DMS 273 (cell line): ENCODE results near the gene SLX4IP.

ENCODE experiments used
- DNase-seq: peaks from one replicate; lab custom pipeline; 2025; ENCODE audit not compliant: unreplicated experiment; lab: John Stamatoyannopoulos, UW

The SLX4IP gene

DNA sequence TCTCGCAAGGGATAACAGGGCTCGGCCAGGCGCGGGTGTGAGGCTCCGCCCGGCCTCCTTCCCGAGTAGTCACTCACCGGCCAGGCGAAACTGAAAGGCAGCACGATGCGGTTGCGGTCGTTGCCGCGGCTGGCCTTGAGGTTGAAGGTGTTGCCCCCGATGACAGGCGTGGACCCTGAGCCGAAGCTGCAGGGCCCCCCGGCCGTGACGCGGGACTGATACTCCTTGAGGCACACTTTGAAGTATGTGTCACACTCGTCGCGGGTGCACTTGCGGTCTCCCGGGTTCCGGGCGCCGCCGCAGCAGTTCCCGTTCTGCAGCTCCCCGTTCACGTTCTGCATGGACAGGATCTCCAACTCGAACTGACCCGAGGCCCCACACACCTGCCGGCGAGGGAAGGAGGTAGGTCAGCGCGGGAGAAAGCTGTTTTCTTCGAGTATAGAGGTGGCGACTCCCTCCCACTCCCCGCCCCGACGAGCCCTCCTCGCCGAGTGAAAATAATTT, 237.6 kb downstream of the SLX4IP start:
- peak; percentile 70 for DNase-seq

DNA sequence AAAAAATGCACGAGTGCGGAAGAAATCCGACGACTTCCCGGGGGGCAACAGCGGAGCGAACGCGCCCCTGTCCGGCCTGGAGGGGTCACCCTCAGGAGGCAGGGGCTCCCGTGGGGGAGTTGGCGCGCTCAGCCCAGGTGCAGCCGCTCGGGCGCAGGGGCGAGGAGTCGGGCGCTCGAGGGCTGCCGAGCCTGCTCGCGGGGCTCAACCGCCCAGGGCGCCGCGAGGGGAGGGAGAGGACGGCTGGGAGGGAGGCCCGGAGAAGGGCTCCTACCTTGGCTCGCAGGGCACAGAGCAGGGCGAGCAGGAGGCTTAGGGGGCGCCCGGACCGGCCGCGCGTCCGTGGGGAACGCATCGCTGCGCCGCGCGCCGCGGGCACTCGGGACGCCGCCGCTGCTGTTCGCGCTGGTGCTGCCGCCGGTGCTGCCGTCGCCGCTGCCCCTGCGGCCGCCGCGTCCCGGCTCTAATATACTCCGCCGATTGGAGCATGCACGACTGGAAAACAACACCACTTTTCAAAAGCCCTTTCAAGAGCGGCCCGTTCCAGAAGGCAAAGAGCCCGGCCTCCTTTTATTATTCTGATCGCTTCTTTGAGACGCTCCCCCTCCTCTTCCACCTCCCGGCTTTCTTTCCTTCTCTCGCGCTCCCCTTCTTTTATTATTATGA, 238.2 kb downstream of the SLX4IP start:
- peak; percentile 78 for DNase-seq

DNA sequence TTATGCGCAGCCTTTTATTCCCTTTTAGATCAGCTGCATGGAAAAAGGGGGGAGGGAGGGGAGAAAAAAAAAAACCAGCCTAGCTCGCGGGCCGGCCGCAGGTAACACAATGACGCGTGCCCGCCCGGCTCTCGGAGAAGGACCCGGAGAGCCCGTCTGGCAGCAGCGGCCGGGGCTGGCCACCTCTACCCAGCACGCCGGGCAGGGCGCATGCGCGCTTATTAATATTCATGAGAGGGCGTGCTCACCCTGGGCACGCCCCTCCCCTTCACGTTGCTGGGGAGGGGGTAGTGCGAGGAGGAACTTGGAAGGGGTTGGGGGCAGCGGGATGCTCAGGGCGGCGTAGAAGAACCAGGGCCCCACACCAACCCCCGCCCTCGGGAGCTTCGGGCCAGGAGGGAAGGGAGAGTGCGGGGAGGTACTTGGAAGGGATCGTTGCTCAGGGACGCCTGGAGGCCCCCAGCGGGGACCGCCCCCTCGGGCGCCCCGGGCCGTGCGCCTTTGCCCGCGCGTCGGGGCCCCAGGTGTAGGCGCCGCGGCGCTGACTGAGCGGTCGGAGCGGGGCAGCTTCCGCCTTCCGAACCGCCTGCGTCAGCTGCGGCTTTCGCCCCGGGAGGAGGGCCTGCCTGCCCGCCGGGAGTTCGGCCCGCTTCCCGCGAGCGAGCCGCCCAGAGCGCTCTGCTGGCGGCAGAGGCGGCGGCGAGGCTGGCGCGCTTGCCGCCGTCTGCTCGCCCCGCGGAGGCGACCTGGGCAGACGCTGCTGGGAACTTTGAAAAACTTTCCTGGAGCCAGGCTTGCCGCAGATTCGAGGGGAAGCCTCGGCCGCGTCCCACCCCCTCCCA, 239.0 kb downstream of the SLX4IP start, which contains the start of gene JAG1:
Gene JAG1 (minus strand): TSS at position 158 of the 842 bp plus-strand sequence. CDS start 469 bp downstream, outside the sequence.
- peak; percentile 95 for DNase-seq

DNA sequence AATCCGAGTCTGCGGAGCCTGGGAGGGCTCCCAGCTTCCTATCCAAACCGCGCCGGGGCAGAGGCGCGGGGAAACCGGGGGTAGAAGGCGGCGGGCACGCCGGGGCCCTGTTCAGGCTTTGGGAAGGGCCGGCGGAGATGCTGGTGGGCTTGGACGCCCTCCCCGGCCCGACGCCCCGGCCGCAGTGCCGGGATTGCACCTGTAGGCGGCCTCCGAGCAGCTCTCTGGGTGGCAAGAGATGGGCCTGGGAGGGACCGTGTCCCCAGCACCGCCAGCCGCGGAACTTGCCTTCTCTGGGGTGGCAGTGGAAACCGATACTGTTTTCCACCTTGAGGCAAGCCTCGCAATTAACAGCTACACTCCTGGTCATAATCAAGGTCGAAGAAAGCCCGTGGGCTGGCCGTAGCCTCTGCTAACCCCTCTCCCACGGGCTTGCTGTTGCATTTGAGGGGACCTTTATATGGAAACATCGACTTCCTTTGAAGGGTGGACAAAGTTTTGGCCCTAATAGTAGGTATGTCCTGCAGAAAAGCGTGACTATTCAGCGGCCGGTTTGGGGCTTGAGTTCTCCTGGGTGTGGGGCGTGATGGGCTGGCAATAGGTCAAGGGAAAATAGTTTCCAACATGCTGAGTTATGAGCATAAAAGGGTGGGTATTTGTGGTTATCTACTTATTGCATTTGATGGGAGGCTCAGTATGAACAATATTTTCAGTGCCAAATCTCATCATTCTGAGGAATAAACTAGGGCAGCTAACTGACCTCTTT, 239.8 kb downstream of the SLX4IP start:
- peak; percentile 85 for DNase-seq

DNA sequence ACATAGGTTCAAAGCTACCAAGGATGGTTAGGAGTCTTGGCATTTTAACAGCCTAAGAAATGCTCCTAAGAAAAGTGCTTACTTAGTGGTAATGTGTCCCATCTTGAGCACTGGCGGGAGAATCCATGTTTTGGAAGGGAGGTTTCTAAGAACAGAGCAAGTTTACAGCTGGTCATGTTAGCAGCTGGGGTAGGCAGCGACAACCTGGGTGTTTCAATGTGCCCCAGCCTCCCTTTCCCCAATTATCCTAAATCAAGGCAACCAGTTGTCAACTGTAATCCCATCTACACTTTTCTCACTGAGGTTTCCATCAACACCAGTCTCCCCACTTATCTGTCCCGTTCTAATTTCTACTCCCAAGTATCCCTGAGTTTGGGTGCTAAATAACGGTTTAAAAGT, 240.3 kb downstream of the SLX4IP start:
- no peak for DNase-seq

DNA sequence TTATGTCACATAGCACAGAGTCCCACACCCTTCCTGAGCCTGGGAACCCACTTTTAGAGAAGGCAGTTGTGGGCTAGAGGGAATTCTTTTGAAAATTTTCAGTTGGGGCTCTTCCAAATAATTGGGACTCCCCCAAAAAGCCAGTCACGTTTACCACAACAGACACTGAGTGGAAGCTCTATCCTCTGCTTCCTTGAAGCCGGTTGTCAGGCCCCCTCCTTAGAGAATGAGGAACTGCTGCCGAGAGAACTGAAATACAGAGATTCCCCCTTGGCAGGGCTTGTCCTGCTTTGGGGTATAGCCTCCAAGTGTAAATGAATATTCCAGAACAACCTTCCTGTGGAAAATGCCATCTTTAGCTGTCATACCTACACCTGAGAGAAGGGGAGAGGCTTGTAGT, 241.4 kb downstream of the SLX4IP start:
- no peak for DNase-seq
